Activated T-cell treated with anti-CD3 and anti-CD28 coated beads, Interleukin-2, amount 50 U/mL, for 24 hours (primary cell): ENCODE data around the gene OTOL1.

Source experiments
- DNase-seq: peaks from one replicate; pipeline ENCODE4 v3.0.0-alpha.2; 2020
- H3K27ac Mint-ChIP-seq: 2 replicates; pipeline ENCODE4 v1.8.0; 2020; ENCODE audit warnings: mild to moderate bottlenecking, mixed read lengths
- H3K27me3 Mint-ChIP-seq: 2 replicates; pipeline ENCODE4 v1.8.0; 2020; ENCODE audit warnings: mixed read lengths
- H3K36me3 Mint-ChIP-seq: 2 replicates; pipeline ENCODE4 v1.8.0; 2020; ENCODE audit warnings: low read depth, mixed read lengths
- H3K4me1 Mint-ChIP-seq: 2 replicates; pipeline ENCODE4 v1.8.0; 2020; ENCODE audit warnings: low read depth, mixed read lengths
- H3K4me3 Mint-ChIP-seq: 2 replicates; pipeline ENCODE4 v1.8.0; 2020; ENCODE audit warnings: mild to moderate bottlenecking, moderate library complexity, mixed read lengths
- H3K9me3 Mint-ChIP-seq: 2 replicates; pipeline ENCODE4 v1.8.0; 2020; ENCODE audit warnings: mixed read lengths

The OTOL1 gene

DNA sequence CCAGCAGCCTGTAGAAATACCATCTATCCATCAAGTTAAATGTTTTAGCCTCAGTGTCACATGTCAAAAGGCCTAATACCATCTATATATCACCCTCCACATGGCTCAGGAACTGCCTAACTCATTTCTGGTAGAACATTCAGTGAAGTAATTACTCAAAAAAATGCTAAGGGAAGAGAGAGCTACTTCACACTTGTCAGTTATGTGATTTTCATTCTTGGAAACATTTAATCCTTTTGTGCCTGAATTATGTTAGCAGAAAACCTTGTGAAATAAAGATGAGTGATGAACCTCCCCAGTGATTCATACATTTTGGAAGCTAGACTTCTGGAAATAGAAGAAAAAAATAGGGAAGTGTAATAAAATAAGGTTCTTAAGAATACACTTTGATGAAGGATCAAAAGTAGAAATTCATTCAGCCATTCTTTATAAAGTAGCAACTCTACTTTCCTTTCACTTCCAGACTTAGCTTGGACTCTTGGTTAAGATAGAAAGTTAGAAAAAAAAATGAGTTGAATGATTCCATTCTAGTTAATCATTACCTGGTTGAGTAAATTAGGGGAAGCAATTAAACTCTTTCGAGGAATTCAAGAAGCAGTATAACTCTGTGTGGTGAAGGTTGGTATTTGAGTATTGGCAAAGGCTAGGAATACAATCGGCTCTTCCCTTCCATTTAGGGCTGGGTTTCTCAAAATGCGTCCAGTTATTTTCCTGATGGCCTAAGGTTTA, 3.6 kb downstream of the OTOL1 start:
- H3K9me3 Mint-ChIP-seq: peaks cover 1% of the 10 kb centered on the region
- H3K4me3 Mint-ChIP-seq: no peak overlapping the region
- H3K27ac Mint-ChIP-seq: no peak overlapping the region
- no peaks in the 10 kb centered on the region for H3K36me3 Mint-ChIP-seq
- DNase-seq: no peak
- no peaks in the 10 kb centered on the region for H3K4me1 Mint-ChIP-seq
- peaks cover 6% of the 10 kb centered on the region for H3K27me3 Mint-ChIP-seq

DNA sequence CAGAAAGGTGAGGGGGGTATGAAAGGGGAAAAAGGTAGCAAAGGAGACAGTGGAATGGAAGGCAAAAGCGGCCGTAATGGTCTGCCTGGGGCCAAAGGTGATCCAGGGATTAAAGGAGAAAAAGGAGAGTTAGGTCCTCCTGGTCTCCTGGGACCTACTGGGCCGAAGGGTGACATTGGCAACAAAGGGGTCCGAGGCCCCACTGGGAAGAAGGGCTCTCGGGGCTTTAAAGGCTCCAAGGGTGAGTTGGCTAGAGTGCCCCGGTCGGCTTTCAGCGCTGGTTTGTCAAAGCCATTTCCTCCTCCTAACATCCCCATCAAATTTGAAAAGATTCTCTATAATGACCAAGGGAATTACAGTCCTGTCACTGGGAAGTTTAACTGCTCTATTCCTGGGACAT, 6.7 kb downstream of the OTOL1 start:
- no peak overlapping the region for H3K27ac Mint-ChIP-seq

DNA sequence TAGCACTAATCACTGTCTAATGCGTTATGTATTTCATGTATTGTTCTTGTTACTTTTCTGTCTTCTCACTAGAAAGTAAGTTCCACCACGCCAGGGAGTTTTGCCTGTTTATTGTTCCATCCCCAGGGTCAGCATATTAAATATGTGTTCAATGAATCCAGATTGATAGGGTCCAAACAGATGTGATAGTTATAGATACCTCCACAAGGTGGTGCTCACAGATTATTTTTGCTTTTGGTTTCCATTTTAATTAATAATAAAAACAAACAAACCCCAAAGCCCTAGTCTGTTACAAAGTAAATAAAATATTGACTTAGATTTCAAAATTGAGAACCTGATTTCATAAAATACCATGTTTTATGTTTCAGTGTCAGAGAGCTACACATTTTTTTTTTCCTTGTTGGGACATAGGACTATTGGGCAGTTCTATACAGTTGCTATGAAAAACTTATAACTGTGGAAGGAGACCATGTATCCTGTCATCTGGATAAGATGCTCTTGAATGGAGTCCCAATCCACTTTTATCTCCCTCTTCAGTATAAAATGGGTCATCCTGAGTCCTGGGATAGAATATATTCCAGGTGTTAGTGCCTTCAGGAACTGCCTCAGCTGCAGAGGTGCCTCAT, 12.4 kb downstream of the OTOL1 start:
- Mint-ChIP-seq H3K9me3 (no peaks in the 10 kb centered on the region), H3K4me3 (no peak overlapping the region), H3K27me3 (no peaks in the 10 kb centered on the region), H3K27ac (no peak overlapping the region), H3K4me1 (no peaks in the 10 kb centered on the region), H3K36me3 (no peaks in the 10 kb centered on the region)
- no peak for DNase-seq

More for the DNA sequence above, 6.7 kb downstream of the OTOL1 start:
- H3K4me1 Mint-ChIP-seq: no peaks in the 10 kb centered on the region
- no peaks in the 10 kb centered on the region for H3K9me3 Mint-ChIP-seq
- no peaks in the 10 kb centered on the region for H3K27me3 Mint-ChIP-seq
- H3K4me3 Mint-ChIP-seq: no peak overlapping the region
- H3K36me3 Mint-ChIP-seq: no peaks in the 10 kb centered on the region
- no peak for DNase-seq

DNA sequence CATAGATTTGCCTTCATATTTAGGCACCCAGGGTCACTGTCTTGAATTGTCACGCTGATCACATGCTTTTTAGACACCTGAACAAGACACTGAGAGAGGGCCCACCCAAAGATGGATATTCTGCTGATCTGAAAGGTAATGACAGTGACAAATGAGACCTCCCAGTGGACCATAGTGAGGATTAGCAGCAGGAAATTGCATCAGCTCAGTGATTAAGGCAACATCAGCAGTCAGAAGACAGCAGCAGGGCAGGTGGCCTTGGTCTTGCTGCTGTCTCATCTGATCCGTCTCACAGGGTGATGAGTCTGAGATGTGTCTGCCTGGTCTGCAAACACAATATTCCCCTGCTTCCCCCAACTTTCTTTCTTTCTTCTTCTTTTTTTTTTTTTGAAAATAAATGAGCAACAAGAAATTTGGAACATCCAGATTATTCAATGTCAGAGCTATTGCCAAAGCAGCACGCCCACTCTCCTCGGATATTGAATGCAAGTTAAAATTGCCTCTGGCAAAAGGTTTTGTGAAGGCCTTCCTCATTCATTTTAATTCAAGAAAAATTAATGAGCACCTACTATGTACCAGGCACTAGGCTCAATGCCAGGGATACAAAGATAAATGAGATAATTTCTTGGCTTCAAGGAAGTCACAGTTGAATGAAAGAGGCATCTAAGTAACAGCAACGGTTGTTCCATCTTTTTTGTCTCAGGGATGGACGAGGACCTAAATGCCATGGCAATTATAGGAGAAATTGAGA, 14.1 kb downstream of the OTOL1 start:
- no peaks in the 10 kb centered on the region for H3K4me1 Mint-ChIP-seq
- DNase-seq: no peak
- no peaks in the 10 kb centered on the region for H3K27me3 Mint-ChIP-seq
- no peaks in the 10 kb centered on the region for H3K9me3 Mint-ChIP-seq
- H3K36me3 Mint-ChIP-seq: no peaks in the 10 kb centered on the region
- H3K4me3 Mint-ChIP-seq: no peak overlapping the region
- no peak overlapping the region for H3K27ac Mint-ChIP-seq

DNA sequence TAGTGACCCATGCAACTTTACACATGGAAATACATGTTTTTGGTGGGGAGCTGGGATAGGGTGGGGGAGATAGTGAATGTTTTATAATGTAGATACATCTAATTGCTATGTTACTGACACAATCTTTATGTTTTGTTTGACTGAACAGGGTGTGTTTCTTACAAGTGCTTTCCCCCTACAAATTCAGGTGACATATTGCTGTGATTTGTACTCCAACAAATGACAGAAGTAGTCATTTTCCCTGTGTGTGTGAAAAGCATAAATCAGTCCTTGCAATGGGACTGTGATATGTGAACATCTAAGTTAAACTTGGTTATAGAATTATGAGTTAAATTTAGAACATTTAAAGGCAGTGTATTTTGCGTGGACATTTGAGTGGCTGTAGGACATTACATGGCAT, 27.3 kb downstream of the OTOL1 start:
- no peak for DNase-seq
- Mint-ChIP-seq H3K27me3 (no peaks in the 10 kb centered on the region), H3K36me3 (no peaks in the 10 kb centered on the region), H3K27ac (no peak overlapping the region), H3K9me3 (no peaks in the 10 kb centered on the region), H3K4me3 (no peak overlapping the region), H3K4me1 (no peaks in the 10 kb centered on the region)

DNA sequence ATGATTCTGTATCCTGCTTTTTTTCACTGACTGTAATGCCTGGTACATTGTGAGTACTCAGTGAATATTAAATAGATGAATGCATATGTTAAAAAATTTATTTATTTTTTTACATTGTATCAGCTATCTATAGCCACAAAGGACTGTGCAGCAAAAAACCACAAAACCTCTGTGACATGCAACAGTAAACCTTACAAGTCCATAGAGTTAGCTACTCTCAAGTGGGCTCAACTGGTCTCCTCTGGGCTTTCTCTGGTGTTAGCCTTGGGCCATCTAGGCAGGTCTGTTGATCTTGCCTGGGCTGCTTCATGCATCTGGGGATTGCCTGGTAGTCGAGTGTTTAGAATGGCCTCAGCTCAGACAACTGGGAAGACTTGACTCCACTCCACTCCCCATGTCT, 35.3 kb downstream of the OTOL1 start:
- no peaks in the 10 kb centered on the region for H3K36me3 Mint-ChIP-seq
- no peaks in the 10 kb centered on the region for H3K27me3 Mint-ChIP-seq

DNA sequence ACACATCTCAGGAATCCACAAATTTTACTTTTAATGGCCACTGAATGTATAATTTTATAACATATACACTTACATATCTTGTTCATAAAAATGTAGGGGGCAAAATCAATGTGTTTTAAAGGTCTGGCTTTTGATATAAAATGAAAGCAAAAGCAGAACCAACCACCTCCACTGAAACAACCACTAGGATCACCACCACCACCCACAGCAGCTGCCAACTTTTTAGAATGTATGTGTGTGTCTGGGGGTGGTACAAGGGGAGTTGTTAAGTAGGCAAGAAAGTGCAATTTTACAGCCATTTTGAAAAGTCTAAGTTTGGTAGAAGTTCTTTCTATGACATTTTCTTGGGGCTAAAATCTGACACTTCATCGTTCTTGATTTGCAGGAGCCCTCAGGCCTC, 44.0 kb downstream of the OTOL1 start:
- no peaks in the 10 kb centered on the region for H3K9me3 Mint-ChIP-seq
- H3K27me3 Mint-ChIP-seq: no peaks in the 10 kb centered on the region
- H3K27ac Mint-ChIP-seq: no peak overlapping the region
- no peaks in the 10 kb centered on the region for H3K4me1 Mint-ChIP-seq
- no peak overlapping the region for H3K4me3 Mint-ChIP-seq
- H3K36me3 Mint-ChIP-seq: no peaks in the 10 kb centered on the region
- no peak for DNase-seq

More for the DNA sequence above, 35.3 kb downstream of the OTOL1 start:
- DNase-seq: no peak
- no peaks in the 10 kb centered on the region for H3K4me1 Mint-ChIP-seq
- H3K4me3 Mint-ChIP-seq: no peak overlapping the region
- no peaks in the 10 kb centered on the region for H3K9me3 Mint-ChIP-seq
- H3K27ac Mint-ChIP-seq: no peak overlapping the region

DNA sequence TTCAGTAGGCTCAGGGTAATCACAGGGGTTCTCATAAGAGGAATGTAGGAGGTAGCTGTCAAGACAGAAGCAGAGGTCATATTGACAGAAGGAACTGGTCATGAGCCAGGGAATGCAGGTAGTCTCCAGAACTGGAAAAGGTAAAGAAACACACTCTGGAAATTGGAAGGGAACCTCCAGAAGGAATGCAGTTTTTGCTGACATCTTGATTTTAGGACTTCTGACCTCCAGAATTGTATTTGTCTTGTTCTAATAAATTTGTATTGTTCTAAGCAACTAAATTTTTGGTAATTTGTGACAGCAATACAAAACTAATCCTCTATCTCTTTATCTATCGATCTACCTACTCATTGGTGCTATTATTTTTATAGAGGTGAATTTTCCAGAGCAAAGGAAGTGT, 49.2 kb downstream of the OTOL1 start:
- Mint-ChIP-seq H3K27ac (no peak overlapping the region), H3K4me1 (no peaks in the 10 kb centered on the region), H3K27me3 (no peaks in the 10 kb centered on the region), H3K36me3 (no peaks in the 10 kb centered on the region), H3K9me3 (no peaks in the 10 kb centered on the region), H3K4me3 (no peak overlapping the region)
- DNase-seq: no peak

DNA sequence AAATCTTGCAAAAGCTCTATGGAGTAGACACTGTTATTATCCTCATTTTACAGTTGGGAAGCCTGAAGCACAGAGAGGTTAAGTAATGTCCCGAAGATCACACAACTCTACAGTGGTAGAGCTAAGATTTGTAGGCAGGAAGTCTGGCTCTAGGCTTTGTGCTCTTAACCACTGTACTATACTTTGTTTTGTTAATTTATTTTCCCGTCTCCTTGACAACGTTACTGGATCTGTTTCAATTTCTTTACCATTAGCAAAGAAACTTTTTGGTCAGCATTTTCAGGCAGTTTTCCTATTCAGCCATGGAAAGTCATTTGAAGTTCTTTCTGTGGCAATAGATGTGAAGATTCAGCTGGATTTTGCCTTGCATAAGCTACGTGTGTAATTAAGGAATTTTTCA, 51.7 kb downstream of the OTOL1 start:
- H3K27ac Mint-ChIP-seq: no peak overlapping the region
- no peak overlapping the region for H3K4me3 Mint-ChIP-seq
- no peaks in the 10 kb centered on the region for H3K36me3 Mint-ChIP-seq
- DNase-seq: no peak
- no peaks in the 10 kb centered on the region for H3K9me3 Mint-ChIP-seq
- H3K27me3 Mint-ChIP-seq: no peaks in the 10 kb centered on the region
- no peaks in the 10 kb centered on the region for H3K4me1 Mint-ChIP-seq

DNA sequence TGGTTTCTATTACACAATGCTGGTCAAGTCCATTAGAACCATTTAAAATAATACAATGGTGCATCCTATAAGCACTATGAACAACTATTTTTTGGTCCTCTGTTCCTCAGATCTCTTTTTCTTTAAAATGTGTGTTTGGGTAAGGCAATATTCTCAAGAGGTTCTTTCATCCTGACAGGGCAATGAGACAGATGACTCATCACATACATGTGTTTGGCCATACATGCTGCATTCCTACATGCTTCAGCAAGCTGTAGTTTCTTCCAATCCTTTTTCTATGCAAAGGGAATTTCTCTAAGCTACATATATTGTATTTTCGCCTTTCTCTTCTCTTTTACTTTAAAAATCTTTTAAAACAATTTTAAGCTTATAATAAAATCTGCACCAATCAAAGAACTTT, 52.7 kb downstream of the OTOL1 start:
- no peak overlapping the region for H3K4me3 Mint-ChIP-seq
- no peaks in the 10 kb centered on the region for H3K4me1 Mint-ChIP-seq
- H3K27ac Mint-ChIP-seq: no peak overlapping the region
- H3K27me3 Mint-ChIP-seq: no peaks in the 10 kb centered on the region
- H3K36me3 Mint-ChIP-seq: no peaks in the 10 kb centered on the region
- H3K9me3 Mint-ChIP-seq: no peaks in the 10 kb centered on the region
- DNase-seq: no peak

DNA sequence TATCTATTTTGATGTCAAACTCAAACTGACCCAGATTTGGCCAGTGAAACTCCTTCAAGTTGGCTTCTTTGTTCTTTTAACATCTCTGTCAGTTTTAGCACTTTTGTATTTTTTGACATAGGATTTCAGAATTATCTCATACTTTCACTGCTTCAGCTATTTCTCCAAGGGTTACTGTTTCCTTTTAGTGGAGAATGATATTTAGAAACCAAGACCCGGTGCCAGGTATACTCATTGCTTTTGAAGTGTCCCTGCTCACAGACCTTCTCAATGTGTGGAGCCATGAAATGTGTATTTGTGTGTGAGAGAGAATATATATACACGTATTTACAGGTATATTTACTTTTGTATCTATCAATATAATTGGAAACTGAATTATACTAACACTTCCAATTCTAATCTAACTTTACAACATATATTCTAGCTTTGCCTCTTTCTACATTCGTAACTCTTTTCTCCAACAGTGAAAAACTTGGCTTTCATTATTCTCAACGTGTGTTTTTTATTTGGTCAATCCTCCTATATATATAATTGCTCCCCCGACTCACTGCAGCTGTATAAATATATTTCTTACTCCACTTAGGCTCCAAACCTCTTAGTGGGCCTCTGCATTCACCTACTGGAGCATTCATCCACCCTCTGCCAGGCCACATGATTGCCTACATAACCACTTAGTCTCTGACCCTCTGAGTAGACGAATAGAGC, 54.0 kb downstream of the OTOL1 start:
- no peak overlapping the region for H3K4me3 Mint-ChIP-seq
- no peaks in the 10 kb centered on the region for H3K9me3 Mint-ChIP-seq
- H3K27me3 Mint-ChIP-seq: no peaks in the 10 kb centered on the region
- DNase-seq: no peak
- no peak overlapping the region for H3K27ac Mint-ChIP-seq
- no peaks in the 10 kb centered on the region for H3K36me3 Mint-ChIP-seq
- H3K4me1 Mint-ChIP-seq: no peaks in the 10 kb centered on the region

DNA sequence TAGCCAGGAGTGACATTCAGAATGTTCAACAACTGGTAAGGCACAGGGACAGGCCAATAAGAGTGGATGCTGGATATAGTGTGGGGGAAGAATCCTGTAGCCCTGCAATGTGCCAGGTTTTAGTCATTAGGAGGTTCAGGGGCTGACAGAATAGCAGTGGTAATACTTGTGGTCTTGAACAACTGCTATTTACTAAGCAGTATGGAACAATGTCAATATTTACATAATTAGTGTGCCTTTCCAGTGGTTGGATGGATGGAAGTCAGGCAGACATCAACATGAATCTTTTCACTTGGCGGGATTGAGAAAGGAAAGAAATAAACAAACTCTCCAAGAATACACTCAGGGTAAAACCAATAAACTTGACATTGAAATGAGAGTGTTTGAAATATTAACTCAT, 55.1 kb downstream of the OTOL1 start:
- Mint-ChIP-seq H3K9me3 (no peaks in the 10 kb centered on the region), H3K4me3 (no peak overlapping the region), H3K27ac (no peak overlapping the region), H3K27me3 (no peaks in the 10 kb centered on the region), H3K4me1 (no peaks in the 10 kb centered on the region), H3K36me3 (no peaks in the 10 kb centered on the region)
- DNase-seq: no peak

DNA sequence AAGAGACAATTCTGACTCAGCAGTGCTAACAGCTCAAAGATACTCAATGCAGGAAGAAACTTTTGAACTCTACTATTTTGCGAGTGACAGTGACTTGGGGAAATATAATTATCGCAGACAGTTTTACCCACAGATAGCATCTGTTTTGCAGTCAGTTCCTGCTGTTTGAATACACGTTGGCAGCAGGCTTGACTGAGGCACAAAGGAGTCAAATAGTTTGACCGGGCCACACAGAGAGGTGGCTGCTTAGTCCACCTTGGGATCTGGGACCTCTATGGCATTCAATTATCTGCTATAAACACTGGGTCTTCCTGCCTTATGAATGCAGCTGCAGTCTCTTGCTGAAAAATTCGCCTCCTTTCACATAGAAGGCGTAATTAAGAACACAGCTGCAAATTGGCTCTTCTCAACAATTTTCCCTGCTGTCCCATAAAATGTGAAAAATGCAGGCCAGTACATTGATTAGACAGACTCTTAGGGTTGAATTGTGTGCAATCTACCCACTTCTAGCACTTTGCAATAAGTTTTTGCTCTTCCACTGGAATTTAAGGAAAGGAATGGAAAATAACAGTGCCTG, 56.5 kb downstream of the OTOL1 start:
- H3K36me3 Mint-ChIP-seq: no peaks in the 10 kb centered on the region
- H3K27me3 Mint-ChIP-seq: no peaks in the 10 kb centered on the region
- no peaks in the 10 kb centered on the region for H3K4me1 Mint-ChIP-seq
- H3K9me3 Mint-ChIP-seq: no peaks in the 10 kb centered on the region
- no peak overlapping the region for H3K27ac Mint-ChIP-seq
- no peak overlapping the region for H3K4me3 Mint-ChIP-seq
- no peak for DNase-seq
